ENCODE measurements around the gene RSPO4.
"Not testable (repeated sequence)": the region's sequence is repeated elsewhere in the genome, so short reads cannot be mapped to it uniquely, and the experiment has no call there.

The RSPO4 gene

DNA sequence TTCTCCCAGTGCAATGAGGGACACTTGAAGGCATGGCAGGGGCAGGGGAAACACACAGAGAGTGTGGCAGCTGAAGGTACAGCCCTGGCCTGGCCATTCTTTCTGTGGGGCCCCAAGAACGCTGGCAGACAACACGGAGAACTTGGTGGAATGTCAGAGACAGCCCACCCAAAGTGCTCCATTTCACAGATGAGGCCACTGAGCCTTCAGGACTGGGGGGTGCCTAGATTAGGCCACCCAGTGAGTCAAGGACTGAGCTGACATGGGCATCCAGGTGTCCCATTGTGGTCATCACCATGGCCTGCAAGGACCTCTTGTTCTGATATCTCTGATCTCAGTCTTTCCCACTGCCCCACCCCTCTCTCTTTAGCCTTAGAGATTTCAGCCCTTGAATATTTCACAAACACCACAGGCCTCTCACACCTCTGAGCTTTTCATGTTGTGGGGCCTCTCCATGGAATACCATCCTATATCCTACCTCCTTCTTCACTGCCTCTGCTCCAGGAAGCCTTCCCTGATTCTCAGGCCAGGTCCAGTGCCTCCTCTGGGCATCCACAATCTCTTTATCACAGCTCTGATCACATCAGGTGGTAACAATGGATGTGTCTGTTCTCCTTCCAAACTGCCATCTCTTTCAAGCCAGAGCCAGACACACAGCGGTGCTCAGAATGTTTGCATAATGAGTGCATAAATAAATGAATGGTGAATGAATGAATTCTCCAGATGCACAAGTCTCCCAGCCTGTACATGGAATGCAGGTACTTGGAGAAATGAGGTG, 2.0 kb upstream of the RSPO4 start:
- DNase-seq, result no peak

DNA sequence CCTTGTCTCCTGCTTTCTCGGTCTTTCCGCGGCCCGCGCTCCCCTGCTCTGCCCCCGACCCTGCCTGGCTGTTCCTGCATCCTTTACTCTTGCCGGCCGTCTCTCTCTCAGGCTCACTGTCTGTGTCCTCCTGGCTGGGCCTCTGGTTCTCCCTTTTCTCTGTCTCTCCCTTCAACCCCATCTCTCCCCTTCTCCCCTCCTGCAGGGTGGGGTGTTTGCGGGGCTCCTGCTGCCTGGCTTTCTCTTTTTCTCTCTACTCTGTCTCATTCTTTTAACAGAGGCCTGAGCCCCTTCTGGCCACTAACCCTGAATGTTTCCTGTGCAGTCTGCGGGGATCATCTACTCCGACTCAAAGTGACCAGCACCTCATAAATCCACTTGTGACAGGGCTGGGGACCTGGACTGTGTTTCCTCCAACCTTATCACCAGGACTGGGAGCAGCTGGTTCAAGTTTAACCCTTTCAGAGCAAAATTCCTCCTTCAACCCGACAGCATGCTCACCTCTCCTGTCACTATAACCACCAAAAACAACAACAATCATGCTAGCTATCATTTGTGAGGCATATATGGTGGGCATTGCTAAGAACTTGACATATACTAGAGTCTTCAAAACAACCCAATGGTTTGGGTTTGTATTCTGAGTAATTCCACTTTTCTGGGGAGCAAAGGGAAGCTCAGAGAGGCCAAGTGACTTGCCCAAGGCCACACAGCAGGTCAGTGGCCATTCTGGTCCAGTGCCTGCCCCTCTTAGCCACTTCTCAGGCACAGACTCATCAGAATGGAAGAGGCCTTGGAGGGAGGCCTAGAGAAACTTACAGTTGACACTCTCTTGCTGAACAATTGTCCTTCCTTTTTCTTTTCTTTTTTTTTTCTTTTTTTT, 811 bp upstream of the RSPO4 start:
- DNase-seq, result no peak

DNA sequence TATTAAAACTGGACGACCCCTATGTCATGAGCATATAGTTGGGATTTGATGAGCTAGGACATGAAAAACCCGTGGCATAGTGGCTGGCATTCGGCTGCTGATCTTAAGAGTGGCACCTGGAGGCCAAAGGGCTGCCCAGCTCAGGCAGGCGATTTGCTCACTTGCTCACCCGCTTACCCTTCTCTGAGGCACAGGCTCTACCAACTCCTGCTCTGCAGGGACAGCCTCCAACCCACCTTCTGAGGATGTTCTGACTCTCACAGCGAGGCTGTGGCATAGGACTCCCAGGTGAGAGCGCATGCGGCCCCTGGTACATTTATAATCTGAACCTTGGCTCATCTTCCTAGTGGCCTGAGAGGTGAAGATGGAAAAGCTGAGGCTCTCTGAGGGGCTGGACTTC, 995 bp downstream of the RSPO4 start:
- no peak for DNase-seq

DNA sequence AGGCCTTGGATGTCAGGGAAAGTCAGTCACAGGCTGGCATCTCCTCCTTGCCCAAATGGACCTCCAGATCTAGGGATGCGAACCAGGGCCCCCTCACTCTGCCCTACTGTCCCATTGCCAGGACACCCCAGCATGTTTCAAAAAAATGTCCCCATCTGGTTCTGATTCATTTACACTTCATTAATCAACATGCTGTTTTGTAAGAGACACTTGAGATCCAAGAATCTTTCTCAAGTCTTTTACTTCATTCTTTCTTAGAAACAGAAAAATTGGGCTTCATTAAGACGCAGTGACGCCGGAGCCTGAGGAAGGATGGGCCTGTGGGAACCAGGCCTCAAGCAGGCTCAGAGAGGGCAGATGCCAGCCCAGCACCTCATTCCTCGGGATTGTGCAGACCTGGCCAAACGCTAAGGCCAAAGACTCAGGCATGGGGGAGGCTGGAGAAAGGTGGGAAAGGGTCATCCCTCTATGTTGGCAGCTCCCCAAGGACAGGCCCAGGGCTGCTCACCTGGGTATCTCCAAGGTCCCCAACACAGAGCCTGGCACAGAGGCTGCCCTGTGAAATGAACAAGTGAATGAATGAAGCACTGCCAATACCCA, 3.8 kb downstream of the RSPO4 start:
- no peak for DNase-seq

DNA sequence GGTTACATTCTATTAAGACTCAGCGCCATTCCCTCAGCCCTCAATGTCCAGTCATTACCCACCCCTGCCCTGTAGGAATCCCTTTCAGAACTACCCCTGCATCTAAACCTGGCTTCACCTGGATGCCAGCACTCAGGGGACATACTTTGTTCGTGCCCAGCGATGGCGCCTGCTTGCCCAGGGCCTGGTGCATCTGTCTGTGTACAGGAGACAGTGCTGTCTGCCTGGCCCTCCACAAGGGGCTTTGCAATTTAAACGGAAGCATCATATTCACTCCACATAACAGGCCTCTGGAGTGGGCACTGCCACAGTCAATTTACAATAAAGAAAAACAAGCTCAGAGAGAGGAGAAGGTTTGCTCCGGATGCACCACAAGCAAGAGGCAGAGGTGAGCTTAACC, 4.6 kb downstream of the RSPO4 start:
- no peak for DNase-seq

DNA sequence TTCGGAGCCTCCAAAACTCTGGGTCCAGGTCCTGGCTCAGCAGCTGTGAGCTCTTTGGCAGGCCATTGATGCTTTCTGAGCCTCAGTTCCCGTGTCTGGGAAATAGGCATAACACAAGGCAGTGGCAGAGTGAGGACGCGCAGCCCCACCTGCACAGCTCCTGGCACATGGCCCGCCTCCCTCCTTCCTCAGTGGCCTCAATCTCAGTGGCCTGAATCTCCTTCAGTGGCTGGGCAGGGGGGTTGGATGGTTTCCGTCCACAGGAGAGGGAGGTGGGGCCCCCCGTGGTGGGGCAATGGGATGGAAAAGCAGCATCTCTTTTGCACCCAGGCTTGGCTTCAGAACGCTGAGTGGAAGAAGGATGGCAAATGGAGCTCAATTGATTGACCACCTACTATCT, 5.1 kb downstream of the RSPO4 start:
- DNase-seq, result no peak

DNA sequence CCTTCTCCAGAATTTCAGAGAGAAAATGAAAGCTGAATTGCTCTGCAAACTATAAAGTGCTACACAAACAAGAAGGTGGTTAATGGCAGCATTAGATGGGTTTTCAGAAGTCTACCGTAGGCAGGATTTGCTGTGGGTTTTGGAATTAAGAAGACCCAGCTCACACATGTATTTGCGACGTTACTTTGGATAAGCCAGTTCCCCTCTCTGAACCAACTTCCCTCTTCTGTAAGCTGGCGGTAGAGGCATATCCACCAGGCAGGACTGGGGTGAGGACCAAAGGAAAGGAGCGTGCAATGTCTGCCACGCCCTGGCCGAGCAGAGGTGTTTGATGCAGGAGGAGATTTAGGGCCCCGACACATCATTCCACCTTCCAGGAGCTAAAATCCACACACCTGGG, 6.9 kb downstream of the RSPO4 start:
- DNase-seq, result no peak

DNA sequence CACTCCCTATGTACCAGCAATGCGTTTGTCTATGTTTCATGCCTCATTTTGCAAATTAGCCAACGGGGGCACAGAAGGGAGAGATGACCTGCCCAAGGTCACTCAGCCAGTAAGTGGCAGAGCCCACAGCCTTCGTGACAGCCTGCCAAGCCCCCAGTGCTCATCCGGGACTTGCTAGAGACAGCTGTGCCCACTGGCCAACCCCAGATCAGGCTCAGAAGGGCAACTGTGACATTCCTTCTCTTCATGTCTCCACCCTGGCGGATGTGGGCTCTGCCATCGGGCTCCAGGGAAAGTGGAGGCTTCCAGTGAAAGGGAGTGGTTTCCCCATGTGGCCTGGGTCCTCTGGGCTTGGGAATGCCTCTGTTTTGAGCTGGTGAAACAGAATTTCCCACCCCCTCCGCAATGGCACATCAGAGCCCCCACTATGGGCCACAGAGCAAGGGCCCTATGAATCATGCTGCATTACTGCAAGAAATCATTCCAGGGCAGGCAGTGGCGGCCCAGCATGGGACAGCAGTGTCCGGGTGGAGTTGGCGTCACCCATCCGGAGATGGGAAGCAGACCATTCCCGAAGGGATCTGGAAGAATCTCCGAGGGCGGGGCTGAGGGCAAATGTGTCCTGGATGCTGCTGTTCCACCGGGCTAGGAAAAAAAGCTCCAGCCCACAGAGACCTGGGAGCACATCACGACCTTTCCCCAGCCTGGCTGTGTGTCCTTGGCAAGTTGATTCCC, 9.1 kb downstream of the RSPO4 start:
- DNase-seq, result no peak

DNA sequence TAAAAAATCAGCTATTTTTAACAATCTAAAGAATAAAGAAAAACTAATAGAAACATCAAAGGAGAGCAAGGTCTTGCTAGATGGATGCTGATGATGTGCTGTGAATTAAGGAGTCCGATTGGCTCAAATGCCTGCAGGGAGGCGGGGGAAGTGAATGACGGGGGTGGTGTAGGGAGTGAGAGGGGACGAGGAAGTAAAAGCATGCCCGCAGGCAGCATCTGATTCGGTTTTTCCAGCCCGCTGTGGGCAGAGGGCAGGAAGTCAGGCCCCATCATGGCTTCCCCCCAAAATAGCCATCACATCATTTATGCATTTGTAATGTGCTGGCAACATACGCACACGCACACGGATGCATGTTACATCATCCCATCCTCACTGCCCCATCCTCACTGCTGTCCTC, 10.3 kb downstream of the RSPO4 start:
- peak in 1 of 5 experiments; percentile 10 for DNase-seq

DNA sequence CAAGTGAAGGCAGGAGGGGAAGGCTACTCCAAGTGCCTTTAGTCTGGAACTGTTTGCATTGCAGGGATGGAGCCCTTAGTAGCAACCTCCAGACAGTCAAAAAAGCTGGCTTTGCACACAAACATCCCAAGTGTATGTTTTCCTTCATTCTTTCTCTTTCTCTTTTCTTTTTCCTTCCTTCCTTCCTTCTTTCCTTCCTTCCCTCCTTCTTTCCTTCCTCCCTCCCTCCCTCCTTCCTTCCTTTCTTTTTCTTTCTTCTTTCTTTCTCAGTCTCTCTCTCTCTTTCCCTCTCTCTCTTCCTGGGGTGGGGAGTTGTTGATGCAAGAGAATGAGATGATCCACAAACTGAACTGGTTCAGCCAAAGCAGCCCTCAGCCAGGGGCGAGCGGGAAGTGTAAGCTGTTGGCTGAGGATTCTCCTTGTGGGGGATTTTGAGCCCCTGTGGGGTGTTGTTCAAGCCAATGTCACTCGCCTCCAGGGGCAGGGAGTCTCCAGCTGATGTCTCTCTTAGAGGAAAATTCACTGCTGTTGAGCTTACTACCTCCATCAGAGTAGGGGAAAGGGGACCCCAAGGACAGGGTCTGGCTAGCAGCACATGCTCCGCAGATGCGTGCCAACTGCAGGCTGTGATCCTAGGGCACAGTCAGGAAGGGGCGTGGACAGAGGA, 11.7 kb downstream of the RSPO4 start:
- DNase-seq, result no peak

DNA sequence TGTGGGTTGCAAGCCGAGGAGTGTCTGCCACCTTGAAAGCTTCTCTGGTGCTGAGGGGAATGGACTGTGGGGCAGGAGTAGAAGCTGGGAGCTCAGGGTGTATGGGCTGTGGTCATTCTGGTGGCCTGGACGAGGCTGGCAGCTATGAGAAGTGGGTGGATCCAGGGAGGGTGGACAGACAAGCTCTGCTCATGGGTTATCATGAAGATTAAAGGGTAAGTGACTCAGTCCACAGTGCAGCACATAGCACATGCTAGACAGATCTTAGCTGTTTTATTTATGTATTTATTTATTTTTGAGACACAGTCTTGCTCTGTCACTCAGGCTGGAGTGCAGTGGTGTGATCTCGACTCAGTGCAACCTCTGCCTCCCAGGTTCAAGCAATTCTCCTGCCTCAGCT, 13.8 kb downstream of the RSPO4 start:
- DNase-seq, result no peak

DNA sequence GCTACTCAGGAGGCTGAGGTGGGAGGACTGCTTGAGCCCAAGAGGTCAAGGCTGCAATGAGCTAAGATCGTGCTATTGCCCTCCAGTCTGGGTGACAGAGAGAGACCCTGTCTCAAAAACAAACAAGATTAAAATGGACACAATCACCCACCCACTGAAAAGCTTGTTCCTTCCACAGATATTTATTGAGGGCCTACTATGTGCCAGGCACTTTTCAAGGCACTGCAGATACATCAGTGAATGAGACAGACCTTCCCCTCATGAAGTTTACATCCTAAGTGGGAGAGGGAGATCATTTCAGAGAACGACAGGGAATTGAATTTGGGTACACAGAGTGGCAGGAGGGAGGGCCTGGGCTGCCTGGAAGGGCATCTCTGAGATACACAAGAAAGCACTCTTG, 14.4 kb downstream of the RSPO4 start:
- DNase-seq, result no peak

DNA sequence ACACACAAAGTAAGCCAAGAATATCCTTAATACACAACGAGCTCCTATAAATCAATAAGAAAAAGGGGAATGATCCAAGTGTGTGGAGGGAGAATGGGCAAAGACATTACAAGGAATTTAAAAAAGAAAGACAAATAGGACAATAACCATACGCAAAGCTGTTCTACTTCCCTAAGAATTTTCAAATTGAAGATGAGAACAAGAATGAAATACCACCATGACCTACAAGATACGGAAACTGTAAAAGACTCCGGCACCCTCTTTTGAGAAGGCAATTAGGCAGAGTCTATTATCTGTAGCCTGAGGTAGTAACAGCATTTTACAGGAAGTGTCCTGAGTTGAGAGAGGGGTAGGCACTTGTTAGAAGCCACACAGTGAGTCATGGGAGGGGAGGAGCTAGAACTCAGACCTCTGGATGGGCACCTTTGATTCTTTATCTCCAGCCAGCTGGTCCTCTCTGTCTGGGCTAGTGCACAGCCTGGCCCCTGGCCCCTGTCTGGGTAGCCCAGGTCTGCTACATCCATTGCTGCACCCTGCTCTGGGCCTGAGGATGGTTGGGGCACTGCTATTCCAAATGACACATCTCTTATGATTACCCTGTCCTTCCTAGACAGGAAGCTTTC, 15.3 kb downstream of the RSPO4 start:
- no peak for DNase-seq

DNA sequence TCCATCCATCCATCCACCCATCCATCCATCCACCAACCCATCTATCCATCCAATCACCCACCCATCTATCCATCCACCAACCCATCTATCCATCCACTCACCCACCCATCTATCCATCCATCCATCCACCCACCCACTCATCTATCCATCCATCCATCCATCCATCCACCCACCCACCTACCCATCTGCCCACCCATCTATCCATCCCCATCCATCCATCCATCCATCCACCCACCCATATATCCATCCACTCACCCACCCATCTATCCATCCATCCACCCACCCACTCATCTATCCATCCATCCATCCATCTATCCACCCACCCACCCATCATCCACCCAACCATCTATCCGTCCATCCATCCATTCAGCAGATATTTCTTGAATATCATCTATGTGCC, 17.1 kb downstream of the RSPO4 start:
- DNase-seq, result not testable (repeated sequence)

DNA sequence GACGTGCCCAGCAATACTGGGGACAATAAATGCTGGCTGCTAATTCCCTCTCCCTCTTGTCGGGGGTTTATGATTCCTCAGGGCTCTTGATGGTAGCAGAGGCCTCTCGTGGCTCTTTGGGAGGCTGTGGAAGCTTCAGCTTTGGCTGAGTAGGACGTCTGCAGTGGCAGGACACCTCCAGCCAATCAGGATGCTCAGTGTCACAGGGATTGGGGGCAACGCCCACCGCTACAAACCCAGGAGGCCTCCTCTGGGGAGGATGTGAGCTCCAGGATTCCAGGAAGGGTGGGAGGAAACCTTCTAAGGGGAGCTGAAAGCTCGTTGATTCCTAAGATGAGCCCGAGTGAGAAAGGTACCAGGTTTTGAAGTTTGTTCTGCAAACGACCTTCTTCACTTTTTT, 19.4 kb downstream of the RSPO4 start:
- no peak for DNase-seq

DNA sequence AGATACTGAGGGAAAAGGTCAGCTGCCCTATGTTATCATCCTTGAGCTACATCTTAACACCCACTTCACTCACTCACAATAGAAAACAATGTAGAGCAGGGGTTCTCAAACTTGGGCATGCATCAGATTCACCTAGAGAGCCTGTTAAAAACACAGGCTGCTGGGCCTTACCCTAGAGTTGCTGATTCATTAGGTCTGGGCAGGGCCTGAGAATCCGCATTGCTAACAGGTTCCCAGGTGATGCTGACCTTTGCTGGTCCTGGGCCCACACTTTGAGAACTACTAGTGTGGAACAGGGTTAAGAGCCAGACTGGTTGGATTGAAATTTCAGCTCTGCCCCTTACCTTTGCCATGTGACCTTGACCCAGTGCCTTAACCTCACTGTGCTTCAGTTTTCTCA, 25.1 kb downstream of the RSPO4 start:
- DNase-seq, result no peak

DNA sequence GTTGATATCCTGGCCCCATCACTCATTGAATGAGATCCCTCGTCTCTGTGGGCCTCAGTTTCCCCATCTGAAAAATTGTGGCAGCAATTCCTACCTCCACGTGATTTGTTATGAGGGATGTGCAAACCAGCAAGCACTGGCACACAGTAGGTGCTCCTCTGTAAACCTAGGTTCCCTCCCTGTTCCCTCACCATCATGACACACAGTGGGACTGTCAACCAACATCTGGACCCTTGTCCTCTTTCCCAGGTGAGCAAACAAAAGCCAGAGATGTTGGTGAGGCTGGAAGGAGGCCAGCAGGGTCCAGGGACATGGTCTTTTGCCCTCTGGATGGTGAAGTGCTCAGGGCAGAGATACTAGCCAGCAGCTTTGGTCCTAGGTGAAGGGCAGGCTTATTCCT, 26.1 kb downstream of the RSPO4 start:
- no peak for DNase-seq

DNA sequence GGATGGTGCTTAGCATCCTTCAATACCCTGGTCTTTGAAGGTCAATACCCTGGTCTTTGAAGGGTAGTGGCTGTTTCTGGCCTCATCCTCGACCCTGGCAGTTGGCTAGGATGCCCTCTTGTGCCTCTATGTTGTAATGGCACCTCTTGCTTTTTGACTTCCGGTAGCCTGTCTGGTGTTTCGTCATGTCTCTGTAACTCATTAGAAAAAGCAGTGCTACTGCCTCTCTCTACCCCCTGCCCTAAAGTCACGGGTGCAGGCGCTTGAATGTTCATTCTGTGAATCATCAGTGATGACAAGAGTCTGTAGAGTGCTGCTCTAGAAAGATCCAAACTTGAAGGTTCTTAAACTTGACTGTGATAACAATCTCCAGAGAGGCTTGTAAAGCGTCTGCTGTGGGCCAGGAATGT, 28.3 kb downstream of the RSPO4 start:
- DNase-seq, result peak in 1 of 5 experiments; percentile 63

DNA sequence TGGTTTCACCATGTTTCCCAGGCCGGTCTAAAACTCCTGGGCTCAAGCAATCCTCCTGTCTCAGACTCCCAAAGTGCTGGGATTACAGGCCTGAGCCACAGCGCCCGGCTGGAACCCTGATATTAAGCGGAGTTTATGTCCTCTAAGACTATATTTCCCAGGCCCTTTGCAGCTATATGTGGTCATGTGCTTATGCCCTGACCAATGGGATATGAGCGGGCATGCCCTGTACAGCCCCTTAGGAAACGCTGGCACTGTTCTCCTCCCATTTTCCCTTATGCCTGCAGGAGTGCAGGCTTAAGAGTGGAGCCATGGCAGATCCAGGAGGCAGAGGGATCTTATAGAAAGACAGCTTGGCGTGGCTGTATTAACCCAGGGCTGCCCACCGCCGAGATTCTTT, 29.9 kb downstream of the RSPO4 start:
- DNase-seq, result no peak

DNA sequence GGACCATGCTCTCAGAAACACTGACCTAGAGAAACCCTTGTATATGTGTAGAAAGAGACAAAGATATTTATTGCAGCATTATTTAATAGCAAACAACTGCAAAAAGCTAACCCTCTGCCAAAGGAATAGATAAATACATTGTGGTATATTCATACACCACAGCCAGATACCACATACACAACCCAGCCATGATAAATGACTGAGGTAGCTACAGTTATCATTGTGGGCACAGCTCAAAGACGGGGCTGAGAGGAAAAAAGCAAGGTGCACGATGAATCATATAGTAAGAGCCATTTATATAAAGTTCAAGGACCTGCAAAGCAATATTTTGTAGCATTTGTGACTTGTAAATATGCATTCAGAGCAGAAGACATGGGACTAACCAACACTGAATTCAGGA, 30.8 kb downstream of the RSPO4 start:
- no peak for DNase-seq

DNA sequence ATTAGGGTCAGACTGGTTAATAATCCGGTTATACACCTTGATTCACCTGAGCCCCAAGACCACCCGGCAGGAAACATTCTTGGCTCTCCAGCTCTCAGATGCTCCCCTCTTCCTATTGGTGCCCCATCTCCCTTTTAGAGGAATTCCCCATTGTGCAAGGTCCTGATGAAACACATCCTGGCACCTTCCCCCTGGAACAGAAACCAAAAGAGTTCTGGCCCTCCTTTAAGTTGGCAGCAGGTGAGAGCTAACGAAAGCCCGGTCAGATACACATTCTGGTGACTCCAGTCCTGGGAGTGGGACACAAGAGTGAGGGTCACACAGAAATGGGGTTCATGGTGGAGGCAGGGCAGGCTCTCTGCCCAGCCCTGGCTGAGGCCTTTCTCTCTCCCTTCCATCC, 32.2 kb downstream of the RSPO4 start:
- DNase-seq, result no peak
